OCI-LY7 (cell line): ENCODE data around the gene ZNF410. TPM values are rescaled to one million over a fixed set of nuclear protein-coding genes. Genes with fewer than 3 reads are reported as not detected.

ENCODE experiments used
- BruUV-seq: library from RNA; stranded (reverse); fragments of 400-500 nt; replicated peaks from 2 replicates; lab custom pipeline; 2021; lab: Mats Ljungman, UMichigan
- CTCF ChIA-PET: fragments of 300-600 bp; sonication (Branson Sonifier 250); formaldehyde crosslinking; loops from one replicate; lab custom pipeline; 2022; ENCODE audit warnings: antibody characterized with exemption; ENCODE audit not compliant: unreplicated experiment; lab: Charles Lee
- POLR2A ChIA-PET: fragments of 300-600 bp; sonication (Branson Sonifier 250); formaldehyde crosslinking; loops from one replicate; lab custom pipeline; 2022; ENCODE audit warnings: antibody characterized with exemption; lab: Charles Lee
- DNase-seq: peaks from one replicate; pipeline ENCODE4 v3.0.0-alpha.2; 2015; ENCODE audit warnings: low spot score
- H2AFZ ChIP-seq: fragments of 200-600 bp; sonication (generic), shearing (Covaris generic); 2 replicates; pipeline ENCODE4 v1.6.1; 2014; ENCODE audit warnings: mild to moderate bottlenecking, antibody characterized with exemption, low read length, moderate library complexity
- H3K27ac ChIP-seq: fragments of 200-600 bp; sonication (generic); 2 replicates; pipeline ENCODE4 v1.5.1; 2014; ENCODE audit warnings: mixed run types, low read depth, mild to moderate bottlenecking, moderate library complexity, low read length, inconsistent platforms; ENCODE audit not compliant: poor library complexity, severe bottlenecking
- H3K36me3 ChIP-seq: fragments of 200-600 bp; sonication (generic); 2 replicates; pipeline ENCODE4 v1.6.1; 2014; ENCODE audit warnings: mild to moderate bottlenecking, antibody characterized with exemption, low read length, moderate library complexity, mixed read lengths; ENCODE audit not compliant: insufficient read depth
- H3K4me1 ChIP-seq: fragments of 200-600 bp; sonication (generic); 2 replicates; pipeline ENCODE4 v1.5.1; 2014; ENCODE audit warnings: mild to moderate bottlenecking, low read length; ENCODE audit not compliant: insufficient read depth, poor library complexity, severe bottlenecking
- H3K4me2 ChIP-seq: fragments of 200-600 bp; sonication (generic); 2 replicates; pipeline ENCODE4 v1.6.1; 2014; ENCODE audit warnings: mild to moderate bottlenecking, low read length
- H3K4me3 ChIP-seq: fragments of 200-600 bp; sonication (generic); 2 replicates; pipeline ENCODE4 v1.5.1; 2014; ENCODE audit warnings: mild to moderate bottlenecking, low read depth, low read length; ENCODE audit not compliant: poor library complexity, severe bottlenecking
- H3K79me2 ChIP-seq: fragments of 200-600 bp; sonication (generic); 2 replicates; pipeline ENCODE4 v1.6.1; 2016; ENCODE audit warnings: low read depth, mild to moderate bottlenecking, low read length, moderate library complexity, mixed read lengths; ENCODE audit not compliant: insufficient read depth
- H3K9me2 ChIP-seq: fragments of 200-600 bp; sonication (generic); 2 replicates; pipeline ENCODE4 v1.6.1; 2016; ENCODE audit warnings: mild to moderate bottlenecking, low read length, mixed read lengths; ENCODE audit not compliant: insufficient read depth
- H3K9me3 ChIP-seq: fragments of 200-600 bp; sonication (generic); 2 replicates; pipeline ENCODE4 v1.6.1; 2014; ENCODE audit warnings: mild to moderate bottlenecking, mixed run types, low read length, mixed read lengths
- H4K20me1 ChIP-seq: fragments of 200-600 bp; sonication (generic); 2 replicates; pipeline ENCODE4 v1.6.1; 2014; ENCODE audit warnings: mild to moderate bottlenecking, antibody characterized with exemption, low read length, moderate library complexity, mixed read lengths; ENCODE audit not compliant: insufficient read depth
- CTCF ChIP-seq: fragments of 200-600 bp; sonication (generic); conservative IDR thresholded peaks from 2 replicates; pipeline ENCODE4 v1.5.1; 2014; ENCODE audit warnings: mild to moderate bottlenecking, antibody characterized with exemption, low read length, moderate library complexity, mixed read lengths
- EZH2phosphoT487 ChIP-seq: fragments of 200-600 bp; sonication (generic); IDR thresholded peaks from 2 replicates; pipeline ENCODE4 v1.6.1; 2018; ENCODE audit warnings: low read depth, borderline replicate concordance, mild to moderate bottlenecking, mixed run types, antibody characterized with exemption, low read length, moderate library complexity, mixed read lengths
- intact Hi-C: fragments of 100-400 bp; cut with micrococcal nuclease; formaldehyde crosslinking; loops from one replicate; pipeline ENCODE4 v1.10.0; 2022; ENCODE audit not compliant: unreplicated experiment
- total RNA-seq, 2 experiments: library from RNA; depleted of rRNA in 1 of 2; stranded (reverse); fragments of >200 nt in 1 of 2; shearing (Covaris generic) in 1 of 2; gene quantifications; 2 replicates each; pipeline ENCODE4 v1.2.3, GENCODE V29; 2014 to 2022

ZNF410 gene
- total RNA-seq, 2 experiments from 2014 or later: 41.6 to 45.2 TPM

GRCh38 chr14:73846947-73847346, 39.7 kb upstream of the ZNF410 start:
- no peak for DNase-seq
- no peak overlapping the region for H2AFZ ChIP-seq
- H3K9me2 ChIP-seq: no peaks in the 10 kb centered on the region
- H3K36me3 ChIP-seq: no peaks in the 10 kb centered on the region
- BruUV-seq: no TSS peak
- TF ChIP-seq EZH2phosphoT487 (no peak), CTCF (no peak)
- H3K4me3 ChIP-seq: no peak overlapping the region
- POLR2A ChIA-PET: interaction anchor here (0.7 kb wide), 1 partner anchor 118 kb away, joined by 4 read pairs; no protein-coding TSS in a partner anchor
- H3K4me1 ChIP-seq: peaks cover 8% of the 10 kb centered on the region
- CTCF ChIA-PET: no interaction called here
- intact Hi-C loops: no loop called here
- no peak overlapping the region for H3K4me2 ChIP-seq
- H4K20me1 ChIP-seq: no peaks in the 10 kb centered on the region
- H3K79me2 ChIP-seq: no peaks in the 10 kb centered on the region
- no peaks in the 10 kb centered on the region for H3K9me3 ChIP-seq
- H3K27ac ChIP-seq: no peak overlapping the region

GRCh38 chr14:73851000-73851399, 35.7 kb upstream of the ZNF410 start:
- Histone ChIP-seq H4K20me1 (no peaks in the 10 kb centered on the region), H3K9me2 (no peaks in the 10 kb centered on the region), H3K36me3 (no peaks in the 10 kb centered on the region), H3K27ac (no peak overlapping the region), H2AFZ (peak overlapping the region; percentile 98), H3K79me2 (no peaks in the 10 kb centered on the region), H3K9me3 (no peaks in the 10 kb centered on the region), H3K4me1 (peaks cover 17% of the 10 kb centered on the region), H3K4me3 (peak overlapping the region; percentile 73), H3K4me2 (peak overlapping the region; percentile 79)
- DNase-seq: no peak
- TF ChIP-seq EZH2phosphoT487 (no peak), CTCF (no peak)
- ChIA-PET POLR2A (interaction anchor here (0.9 to 2.2 kb wide), 8 partner anchors 7 to 338 kb away, joined by 3 to 9 read pairs (median 4); partner anchors contain the start of gene ZNF410), CTCF (no interaction called here)
- no TSS peak for BruUV-seq
- intact Hi-C loops: no loop called here
